Psoas muscle (tissue), 8 donors: Measurements from ENCODE around the gene DOCK3. TPM values are rescaled to one million over a fixed set of nuclear protein-coding genes. Genes with fewer than 3 reads are reported as not detected.

Source experiments
- ATAC-seq, 4 donors: fragments of 200-7000 bp; cut with Tn5 transposase; one replicate each; pipeline ENCODE4 v1.9.1; 2020; ENCODE audit warnings: moderate library complexity in 3 of 4, mild to moderate bottlenecking in 2 of 4
- DNase-seq, 2 donors: peaks; one replicate each; pipeline ENCODE4 v3.0.0-alpha.2; 2020
- H3K27ac ChIP-seq: fragments of 200-600 bp; one replicate; pipeline ENCODE4 v1.8.0; 2022
- H3K27me3 ChIP-seq, 3 donors: fragments of 200-600 bp in 1 of 3; one replicate each; pipeline versions ENCODE4 v1.6.1 to v1.8.0; 2013 to 2022; ENCODE audit warnings: low read length in 2 of 3, mild to moderate bottlenecking in 2 of 3, moderate library complexity in 1 of 3; ENCODE audit not compliant: insufficient read depth in 3 of 3
- H3K36me3 ChIP-seq, 2 donors: fragments of 200-600 bp in 1 of 2; one replicate each; pipeline versions ENCODE4 v1.6.1 to v1.8.0; 2013 to 2022; ENCODE audit warnings: low read depth in 1 of 2, mild to moderate bottlenecking in 1 of 2, moderate library complexity in 1 of 2; ENCODE audit not compliant: insufficient read depth in 1 of 2
- H3K4me1 ChIP-seq: fragments of 200-600 bp; one replicate; pipeline ENCODE4 v1.8.0; 2022
- H3K4me3 ChIP-seq: fragments of 200-600 bp; one replicate; pipeline ENCODE4 v1.8.0; 2022; ENCODE audit warnings: mild to moderate bottlenecking
- H3K9me3 ChIP-seq: fragments of 200-600 bp; one replicate; pipeline ENCODE4 v1.8.0; 2022
- WGBS, 3 donors: extraction: QIAGEN DNeasy Blood & Tissue Kit; methylation state at CpG; one replicate each; pipeline versions ENCODE4 v1.1.6 to v1.1.7; 2013; 5-methylcytosine and 5-hydroxymethylcytosine counted together
- intact Hi-C, 2 donors: fragments of 100-400 bp; cut with DNase I; formaldehyde crosslinking; loops; one replicate each; pipeline versions ENCODE4 v1.11.0 to v1.14.2; 2022
- polyA plus RNA-seq, 3 donors: library from polyadenylated mRNA; stranded (reverse); fragments of 200-250 nt; gene quantifications; one replicate each; pipeline ENCODE4 v1.2.3, GENCODE V29; 2013
- total RNA-seq, 4 donors: library from RNA; stranded (reverse); fragmentation: NEBNext Ultra II Directional in 2 of 4; extraction: Animal tissue kit (Norgen Biotek cat#: 25700) in 2 of 4; gene quantifications; one replicate each; pipeline versions ENCODE4 v1.2.1 to v1.2.4, GENCODE V29; 2021 to 2023
- TF ChIP-seq, protein P1 (sequence below): fragments of 200-600 bp; IDR thresholded peaks from one replicate; pipeline ENCODE4 v1.8.0; 2022; ENCODE audit warnings: antibody characterized with exemption
- donor health status: healthy with polysubstance abuse.
- donor health status: DM: no; HTN: no; CAD: no; lungs with moderate emphysema.
- donor health status: Bipolar disorder and iron deficiency.
- donor health status: healthy.
- donor health status: DM: yes; HTN: yes; CAD: no.
- donor health status: DM: no; HTN: no; CAD: no.
- donor health status: DM: no; HTN: no; CAD: no.
- donor health status: DM: yes; HTN: yes; CAD: no.

Gene DOCK3
- total and polyA plus RNA-seq, 7 donors = 0.01 to 0.91 (median 0.87) TPM

DNA sequence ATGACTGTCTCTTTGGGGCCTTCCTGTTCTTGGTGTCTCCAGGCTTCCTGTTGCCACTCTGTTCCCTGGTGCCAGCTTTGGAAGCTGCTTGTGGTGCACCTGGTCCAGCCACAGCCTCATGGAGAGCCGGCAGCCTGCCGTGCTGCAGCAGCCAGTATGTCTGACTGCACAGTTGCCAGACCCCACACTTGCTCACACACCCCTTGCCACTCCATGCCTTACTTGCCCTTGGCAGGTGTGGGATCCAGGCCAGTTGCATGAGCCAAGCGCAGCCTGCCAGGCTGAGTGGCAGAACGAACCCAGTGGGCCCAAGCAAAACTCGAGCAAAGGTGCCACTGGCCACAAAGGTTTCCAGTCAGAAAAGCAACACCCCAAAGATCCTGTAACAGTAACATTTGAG, 309.2 kb downstream of the DOCK3 start:
- Histone ChIP-seq H3K27me3 (no peaks in the 10 kb centered on the region), H3K36me3 (no peaks in the 10 kb centered on the region), H3K27ac (no peak overlapping the region), H3K4me1 (no peaks in the 10 kb centered on the region), H3K9me3 (no peaks in the 10 kb centered on the region), H3K4me3 (no peak overlapping the region)
- no peak for ATAC-seq
- TF ChIP-seq, protein P1, sequence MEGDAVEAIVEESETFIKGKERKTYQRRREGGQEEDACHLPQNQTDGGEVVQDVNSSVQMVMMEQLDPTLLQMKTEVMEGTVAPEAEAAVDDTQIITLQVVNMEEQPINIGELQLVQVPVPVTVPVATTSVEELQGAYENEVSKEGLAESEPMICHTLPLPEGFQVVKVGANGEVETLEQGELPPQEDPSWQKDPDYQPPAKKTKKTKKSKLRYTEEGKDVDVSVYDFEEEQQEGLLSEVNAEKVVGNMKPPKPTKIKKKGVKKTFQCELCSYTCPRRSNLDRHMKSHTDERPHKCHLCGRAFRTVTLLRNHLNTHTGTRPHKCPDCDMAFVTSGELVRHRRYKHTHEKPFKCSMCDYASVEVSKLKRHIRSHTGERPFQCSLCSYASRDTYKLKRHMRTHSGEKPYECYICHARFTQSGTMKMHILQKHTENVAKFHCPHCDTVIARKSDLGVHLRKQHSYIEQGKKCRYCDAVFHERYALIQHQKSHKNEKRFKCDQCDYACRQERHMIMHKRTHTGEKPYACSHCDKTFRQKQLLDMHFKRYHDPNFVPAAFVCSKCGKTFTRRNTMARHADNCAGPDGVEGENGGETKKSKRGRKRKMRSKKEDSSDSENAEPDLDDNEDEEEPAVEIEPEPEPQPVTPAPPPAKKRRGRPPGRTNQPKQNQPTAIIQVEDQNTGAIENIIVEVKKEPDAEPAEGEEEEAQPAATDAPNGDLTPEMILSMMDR = no peak
- intact Hi-C loops = no loop called here
- 44 to 67% (median 45%) methylated on average over 5 of the region's 5 CpGs for whole genome bisulfite sequencing, 3 donors
- DNase-seq = no peak

DNA sequence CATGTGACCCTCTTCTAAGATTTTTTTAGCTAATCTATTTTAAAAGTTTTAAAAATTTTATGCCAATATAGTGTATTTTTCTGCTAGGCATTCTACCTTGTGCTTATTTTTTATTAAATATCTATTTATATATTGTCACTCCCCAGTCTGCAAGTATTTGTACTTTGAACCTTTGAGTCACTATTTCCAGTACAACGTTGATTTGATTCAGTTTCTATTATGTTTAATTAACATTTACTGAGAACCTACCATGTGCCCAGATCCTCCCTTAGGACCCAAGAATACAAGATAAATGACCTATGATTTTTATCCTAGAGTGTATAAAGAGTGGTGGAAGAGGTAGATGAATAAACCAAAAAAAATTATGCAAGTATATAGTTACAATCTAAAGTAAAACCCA, 311.2 kb downstream of the DOCK3 start:
- no peak for ATAC-seq

DNA sequence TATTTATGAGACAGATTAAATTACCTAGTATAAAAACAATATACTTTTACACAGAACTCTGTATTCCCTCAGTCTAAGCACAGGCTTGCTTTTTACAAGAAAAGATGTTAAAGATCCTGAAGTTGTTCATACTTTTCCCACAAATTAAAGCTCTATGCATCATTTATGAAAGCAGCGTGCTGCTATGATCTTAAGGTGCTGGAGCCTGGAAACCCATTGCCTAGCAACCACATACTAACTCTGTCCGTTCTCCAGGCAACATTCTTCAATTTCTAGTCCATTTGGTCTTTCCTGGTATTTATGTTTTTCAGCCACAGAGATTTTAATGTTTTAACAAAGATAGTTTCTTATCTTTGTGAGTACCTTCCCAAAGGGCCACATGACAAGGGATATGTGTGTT, 312.0 kb downstream of the DOCK3 start:
- Histone ChIP-seq H3K36me3 (no peaks in the 10 kb centered on the region), H3K27me3 (no peaks in the 10 kb centered on the region), H3K4me3 (no peak overlapping the region), H3K9me3 (no peaks in the 10 kb centered on the region), H3K27ac (no peak overlapping the region), H3K4me1 (no peaks in the 10 kb centered on the region)
- DNase-seq (no peak), ATAC-seq (no peak)
- intact Hi-C loops = no loop called here
- TF ChIP-seq, protein P1 = no peak
- WGBS, 3 donors = 49 to 54% (median 53%) methylated on average over 2 of the region's 2 CpGs

More for the DNA sequence above, 311.2 kb downstream of the DOCK3 start:
- H3K4me3 ChIP-seq = no peak overlapping the region
- H3K27ac ChIP-seq = no peak overlapping the region
- no peaks in the 10 kb centered on the region for H3K9me3 ChIP-seq
- no peak for DNase-seq
- intact Hi-C loops = no loop called here
- no peaks in the 10 kb centered on the region for H3K36me3 ChIP-seq
- TF ChIP-seq, protein P1 = no peak
- whole genome bisulfite sequencing, 3 donors = 66 to 73% (median 73%) methylated on average over 1 of the region's 1 CpG
- no peaks in the 10 kb centered on the region for H3K4me1 ChIP-seq
- no peaks in the 10 kb centered on the region for H3K27me3 ChIP-seq

DNA sequence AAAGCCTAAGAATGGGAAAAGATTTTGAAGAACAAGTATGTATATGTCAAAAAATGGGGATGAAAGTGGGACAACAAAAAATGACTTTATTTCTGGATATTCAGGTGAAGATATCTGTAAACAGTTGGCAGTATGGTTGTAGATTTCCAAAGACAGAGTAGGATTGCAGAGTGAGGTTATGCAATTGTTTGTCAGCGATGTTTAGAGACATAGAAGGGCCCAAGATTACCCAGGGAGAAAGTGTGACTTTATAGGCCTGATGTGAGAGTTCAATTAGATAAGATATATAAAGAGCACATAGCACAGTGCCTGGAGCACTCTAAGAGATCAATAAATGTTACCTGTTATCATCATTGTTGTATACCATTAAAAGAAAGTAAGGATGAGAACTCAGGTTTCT, 319.8 kb downstream of the DOCK3 start:
- H3K4me1 ChIP-seq = no peaks in the 10 kb centered on the region
- H3K27ac ChIP-seq = no peak overlapping the region
- no peaks in the 10 kb centered on the region for H3K27me3 ChIP-seq
- intact Hi-C loops = no loop called here
- no peak overlapping the region for H3K4me3 ChIP-seq
- WGBS, 3 donors = 64 to 79% (median 76%) methylated on average over 1 of the region's 1 CpG
- ATAC-seq = no peak
- TF ChIP-seq, protein P1 = no peak
- DNase-seq = no peak
- no peaks in the 10 kb centered on the region for H3K36me3 ChIP-seq
- H3K9me3 ChIP-seq = peaks cover 4% of the 10 kb centered on the region

DNA sequence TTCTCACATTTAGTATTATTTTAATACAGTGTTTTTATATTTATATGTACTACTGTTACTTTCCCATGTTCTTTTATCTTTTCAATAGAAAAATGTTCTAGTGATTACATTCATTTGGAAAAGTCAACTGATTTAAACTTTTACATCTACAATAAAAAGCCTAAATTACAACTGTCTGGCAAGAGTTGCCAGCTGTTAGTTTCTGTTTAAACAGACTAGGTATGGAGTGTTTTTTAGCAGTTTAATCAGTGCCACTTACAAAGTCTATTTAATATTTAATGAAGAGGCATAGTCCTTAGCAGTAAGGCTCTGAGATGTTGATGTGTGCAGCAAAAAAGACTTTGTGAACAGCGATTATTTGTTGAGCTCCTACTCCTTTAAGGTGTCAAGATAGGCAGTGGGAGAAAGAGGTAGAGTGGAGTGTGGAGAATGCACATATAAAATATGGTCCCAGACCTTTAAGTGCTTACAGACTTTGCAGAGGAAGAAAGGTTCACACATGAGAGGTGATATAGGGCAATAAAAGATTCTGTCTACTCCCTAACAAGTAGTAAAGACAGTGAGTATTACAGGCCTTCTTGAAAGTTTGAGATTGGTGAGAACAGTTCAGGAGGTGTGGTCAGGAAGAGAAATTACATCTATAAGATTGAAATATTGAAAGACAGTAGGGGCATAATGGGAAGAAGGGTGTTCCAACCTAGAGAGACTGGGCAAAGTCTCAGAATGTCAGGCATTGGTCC, 320.5 kb downstream of the DOCK3 start:
- TF ChIP-seq, protein P1 = no peak
- 77 to 86% (median 79%) methylated on average over 1 of the region's 1 CpG for WGBS, 3 donors
- H3K4me3 ChIP-seq = no peak overlapping the region
- no peaks in the 10 kb centered on the region for H3K27me3 ChIP-seq
- no peaks in the 10 kb centered on the region for H3K36me3 ChIP-seq
- no peak for ATAC-seq
- H3K9me3 ChIP-seq = peaks cover 4% of the 10 kb centered on the region
- H3K4me1 ChIP-seq = no peaks in the 10 kb centered on the region
- intact Hi-C loops = no loop called here
- H3K27ac ChIP-seq = no peak overlapping the region
- DNase-seq = no peak
